ENCODE data around the gene SDS.

The SDS gene

GRCh38 chr12:113420996-113421595 is 17.4 kb upstream of the SDS start:
- H3K4me3 Mint-ChIP-seq: no peak overlapping the region
- H3K9me3 Mint-ChIP-seq: no peaks in the 10 kb centered on the region
- CTCF ChIA-PET: no interaction called here

GRCh38 chr12:113418213-113418879 is 14.7 kb upstream of the SDS start:
- H3K36me3 Mint-ChIP-seq: no peaks in the 10 kb centered on the region
- peaks cover 21% of the 10 kb centered on the region for H3K27me3 Mint-ChIP-seq
- CTCF ChIA-PET: no interaction called here
- no peak overlapping the region for H3K27ac Mint-ChIP-seq
- H3K4me3 Mint-ChIP-seq: no peak overlapping the region
- peaks cover 7% of the 10 kb centered on the region for H3K4me1 Mint-ChIP-seq
- no peaks in the 10 kb centered on the region for H3K9me3 Mint-ChIP-seq
- no peak for DNase-seq

More at GRCh38 chr12:113420996-113421595, 17.4 kb upstream of the SDS start:
- Mint-ChIP-seq H3K27ac (no peak overlapping the region), H3K36me3 (no peaks in the 10 kb centered on the region), H3K27me3 (peaks cover 31% of the 10 kb centered on the region), H3K4me1 (peaks cover 7% of the 10 kb centered on the region)
- no peak for DNase-seq

GRCh38 chr12:113416091-113416754 is 12.5 kb upstream of the SDS start:
- H3K36me3 Mint-ChIP-seq: no peaks in the 10 kb centered on the region
- no peak overlapping the region for H3K27ac Mint-ChIP-seq
- CTCF ChIA-PET: no interaction called here
- H3K9me3 Mint-ChIP-seq: no peaks in the 10 kb centered on the region
- peaks cover 20% of the 10 kb centered on the region for H3K27me3 Mint-ChIP-seq
- no peak overlapping the region for H3K4me3 Mint-ChIP-seq
- no peaks in the 10 kb centered on the region for H3K4me1 Mint-ChIP-seq
- DNase-seq: no peak

- no peaks in the 10 kb centered on the region for H3K4me1 Mint-ChIP-seq
- no peaks in the 10 kb centered on the region for H3K36me3 Mint-ChIP-seq
- no peaks in the 10 kb centered on the region for H3K9me3 Mint-ChIP-seq
- H3K4me3 Mint-ChIP-seq: no peak overlapping the region
- peaks cover 26% of the 10 kb centered on the region for H3K27me3 Mint-ChIP-seq
- CTCF ChIA-PET: no interaction called here
- no peak overlapping the region for H3K27ac Mint-ChIP-seq
- DNase-seq: no peak
These were observed 10.9 kb upstream of the SDS start for GRCh38 chr12:113414519-113415038.

- CTCF ChIA-PET: interaction anchor here (0.9 kb wide), 1 partner anchor 11 kb away, joined by 3 read pairs; no protein-coding TSS in a partner anchor
- H3K4me3 Mint-ChIP-seq: no peak overlapping the region
- H3K27me3 Mint-ChIP-seq: peaks cover 28% of the 10 kb centered on the region
- no peaks in the 10 kb centered on the region for H3K9me3 Mint-ChIP-seq
- no peaks in the 10 kb centered on the region for H3K36me3 Mint-ChIP-seq
- no peaks in the 10 kb centered on the region for H3K4me1 Mint-ChIP-seq
- DNase-seq: no peak
- H3K27ac Mint-ChIP-seq: no peak overlapping the region
These were observed 9.8 kb upstream of the SDS start for GRCh38 chr12:113413488-113413939.

- DNase-seq: no peak
- no peaks in the 10 kb centered on the region for H3K9me3 Mint-ChIP-seq
- no peak overlapping the region for H3K4me3 Mint-ChIP-seq
- no peaks in the 10 kb centered on the region for H3K4me1 Mint-ChIP-seq
- CTCF ChIA-PET: interaction anchor here (0.6 kb wide), 1 partner anchor 82 kb away, joined by 3 read pairs; no protein-coding TSS in a partner anchor
- peaks cover 43% of the 10 kb centered on the region for H3K27me3 Mint-ChIP-seq
- H3K36me3 Mint-ChIP-seq: no peaks in the 10 kb centered on the region
- no peak overlapping the region for H3K27ac Mint-ChIP-seq
These were observed 5.9 kb upstream of the SDS start for GRCh38 chr12:113409462-113410124.

- DNase-seq: no peak
- Mint-ChIP-seq H3K4me3 (no peak overlapping the region), H3K36me3 (no peaks in the 10 kb centered on the region), H3K27ac (no peak overlapping the region), H3K27me3 (peaks cover 49% of the 10 kb centered on the region), H3K9me3 (no peaks in the 10 kb centered on the region), H3K4me1 (no peaks in the 10 kb centered on the region)
- CTCF ChIA-PET: interaction anchor here (0.6 kb wide), 1 partner anchor 81 kb away, joined by 3 read pairs; no protein-coding TSS in a partner anchor
These were observed 5.1 kb upstream of the SDS start for GRCh38 chr12:113408756-113409298.

- Mint-ChIP-seq H3K4me1 (no peaks in the 10 kb centered on the region), H3K27ac (no peak overlapping the region), H3K27me3 (peaks cover 54% of the 10 kb centered on the region), H3K36me3 (no peaks in the 10 kb centered on the region), H3K4me3 (no peak overlapping the region), H3K9me3 (no peaks in the 10 kb centered on the region)
- no peak for DNase-seq
- CTCF ChIA-PET: interaction anchor here (0.5 kb wide), 1 partner anchor 1309 kb away, joined by 3 read pairs; no protein-coding TSS in a partner anchor
These were observed 4.4 kb upstream of the SDS start for GRCh38 chr12:113407931-113408600.

GRCh38 chr12:113405694-113406093 is 2.0 kb upstream of the SDS start:
- Mint-ChIP-seq H3K4me3 (no peak overlapping the region), H3K9me3 (no peaks in the 10 kb centered on the region), H3K4me1 (no peaks in the 10 kb centered on the region), H3K36me3 (no peaks in the 10 kb centered on the region), H3K27me3 (peaks cover 57% of the 10 kb centered on the region), H3K27ac (no peak overlapping the region)
- no peak for DNase-seq
- CTCF ChIA-PET: interaction anchor here (1.3 kb wide), 1 partner anchor 20 kb away, joined by 3 read pairs; no protein-coding TSS in a partner anchor

- Mint-ChIP-seq H3K4me1 (no peaks in the 10 kb centered on the region), H3K4me3 (no peak overlapping the region), H3K27me3 (peaks cover 49% of the 10 kb centered on the region), H3K9me3 (no peaks in the 10 kb centered on the region), H3K27ac (no peak overlapping the region), H3K36me3 (no peaks in the 10 kb centered on the region)
- no peak for DNase-seq
- CTCF ChIA-PET: no interaction called here
These were observed 964 bp downstream of the SDS start for GRCh38 chr12:113402586-113403260.

GRCh38 chr12:113401066-113402000 is 2.4 kb downstream of the SDS start:
- CTCF ChIA-PET: interaction anchor here (0.6 kb wide), 1 partner anchor 133 kb away, joined by 3 read pairs; no protein-coding TSS in a partner anchor

GRCh38 chr12:113400362-113400761 is 3.3 kb downstream of the SDS start:
- no peak for DNase-seq
- no peak overlapping the region for H3K4me3 Mint-ChIP-seq
- no peaks in the 10 kb centered on the region for H3K4me1 Mint-ChIP-seq
- H3K27me3 Mint-ChIP-seq: peaks cover 52% of the 10 kb centered on the region
- H3K36me3 Mint-ChIP-seq: no peaks in the 10 kb centered on the region
- no peaks in the 10 kb centered on the region for H3K9me3 Mint-ChIP-seq
- CTCF ChIA-PET: interaction anchor here (0.9 kb wide), 1 partner anchor 65 kb away, joined by 3 read pairs; the partner anchor contains the start of gene SLC8B1
- H3K27ac Mint-ChIP-seq: no peak overlapping the region

More at GRCh38 chr12:113401066-113402000, 2.4 kb downstream of the SDS start:
- H3K27ac Mint-ChIP-seq: no peak overlapping the region
- no peaks in the 10 kb centered on the region for H3K4me1 Mint-ChIP-seq
- H3K27me3 Mint-ChIP-seq: peaks cover 52% of the 10 kb centered on the region
- H3K4me3 Mint-ChIP-seq: no peak overlapping the region
- no peak for DNase-seq
- no peaks in the 10 kb centered on the region for H3K9me3 Mint-ChIP-seq
- no peaks in the 10 kb centered on the region for H3K36me3 Mint-ChIP-seq
